Measurements from ENCODE around the gene GNPAT.
"Not testable (repeated sequence)": the region's sequence is repeated elsewhere in the genome, so short reads cannot be mapped to it uniquely, and the experiment has no call there.

GNPAT gene

DNA sequence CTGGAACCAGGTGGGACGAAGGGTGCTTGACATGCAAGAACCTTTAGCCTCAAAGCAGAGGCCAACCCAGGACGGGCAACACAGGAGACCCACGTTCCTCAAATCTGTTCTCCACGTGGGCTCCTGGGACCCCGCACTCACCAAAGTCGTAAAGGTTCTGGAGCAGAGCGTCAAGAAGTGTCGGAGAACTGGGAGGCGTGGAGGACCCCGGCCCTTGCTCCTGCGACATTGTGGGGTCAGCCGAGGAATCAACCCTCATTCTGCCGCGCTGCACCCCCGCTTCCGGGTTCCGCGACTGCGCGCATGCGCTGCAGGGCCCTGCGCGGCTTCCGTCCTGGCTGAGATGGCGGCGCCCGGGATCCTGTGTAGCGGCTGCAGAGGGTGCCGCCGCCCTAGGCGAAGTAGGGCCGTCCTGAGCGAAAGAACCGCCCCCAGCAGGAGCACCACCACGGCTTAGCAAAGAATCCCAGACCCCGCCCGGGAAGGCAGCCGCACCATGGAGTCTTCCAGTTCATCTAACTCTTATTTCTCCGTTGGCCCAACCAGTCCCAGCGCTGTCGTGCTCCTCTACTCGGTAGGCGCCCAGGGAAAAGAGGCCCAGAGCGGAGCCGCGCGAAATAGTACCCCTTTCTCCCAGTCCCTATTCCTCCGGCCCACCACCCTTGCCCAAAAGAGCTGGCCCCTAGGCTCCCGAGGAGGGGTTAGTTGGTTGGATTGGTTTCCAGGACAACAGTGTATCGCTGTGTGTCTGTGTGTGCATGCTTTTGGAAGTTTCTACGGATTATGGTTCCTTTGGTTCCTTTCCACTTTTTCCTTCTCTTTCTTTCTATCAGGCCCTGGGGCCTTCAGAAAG lies at the start of gene GNPAT:
Gene GNPAT (plus strand): TSS at position 330 of the 853 bp plus-strand sequence. CDS start 167 bp downstream, at position 497.
- DNase-seq (ENCODE audit: low read depth, low spot score) = peak; percentile 53

DNA sequence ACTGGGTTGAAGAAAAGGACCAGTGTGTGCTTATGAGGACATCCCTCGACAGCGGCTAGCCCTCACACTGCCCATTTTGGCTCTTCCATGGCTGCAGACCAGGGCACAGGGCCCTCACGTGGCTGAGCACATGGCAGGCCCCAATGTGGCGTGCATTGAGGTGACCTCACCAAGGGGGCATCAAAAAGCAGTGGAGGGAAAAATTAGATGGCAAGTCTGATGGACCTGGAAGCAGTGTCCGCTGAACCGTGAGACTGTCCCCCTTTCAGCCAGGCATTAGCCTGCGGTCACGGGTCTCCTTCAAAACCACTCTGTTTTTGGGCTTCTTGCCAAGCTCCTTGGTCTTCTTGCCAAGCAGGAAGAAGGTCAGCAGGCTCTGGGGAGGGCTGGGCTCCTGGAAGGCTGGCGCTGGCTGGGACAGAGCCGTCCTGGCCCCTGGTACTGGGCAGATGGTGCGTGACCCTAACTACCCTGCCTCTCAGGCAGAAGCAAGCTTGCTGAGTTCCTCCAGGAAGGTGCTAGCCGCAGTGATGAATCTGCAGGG lies 48.3 kb upstream of the GNPAT start:
- DNase-seq (ENCODE audit: low read depth, low spot score) = no peak

DNA sequence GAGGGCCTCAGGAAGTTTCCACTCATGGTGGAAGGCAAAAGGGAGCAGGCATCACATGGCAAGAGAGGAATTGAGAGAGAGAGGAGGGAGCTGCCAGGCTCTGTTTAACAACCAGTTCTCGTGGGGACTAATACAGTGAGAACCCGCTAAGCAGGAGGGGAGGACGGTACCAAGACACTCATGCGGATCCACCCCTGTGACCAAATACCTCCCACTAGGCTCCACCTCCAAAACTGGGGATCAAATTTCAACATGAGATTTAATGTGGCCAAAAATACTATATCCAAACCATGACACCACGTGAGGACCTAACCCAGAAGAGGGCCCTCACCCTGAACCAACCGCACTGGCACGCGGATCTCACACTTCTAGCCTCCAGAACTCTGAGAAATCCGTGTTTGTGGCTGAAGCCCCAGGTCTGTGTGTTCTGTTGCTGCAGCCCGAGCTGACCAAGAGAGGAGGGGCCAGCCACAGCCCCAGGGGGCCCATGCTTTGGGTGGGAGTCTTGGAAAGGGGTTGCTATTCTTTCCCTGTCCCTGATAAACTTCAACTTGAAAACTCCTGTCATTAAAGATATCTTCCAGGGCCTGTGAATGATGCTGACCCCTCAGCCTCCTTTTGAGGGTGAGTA lies 47.2 kb upstream of the GNPAT start:
- DNase-seq (ENCODE audit: low read depth, low spot score) = no peak

DNA sequence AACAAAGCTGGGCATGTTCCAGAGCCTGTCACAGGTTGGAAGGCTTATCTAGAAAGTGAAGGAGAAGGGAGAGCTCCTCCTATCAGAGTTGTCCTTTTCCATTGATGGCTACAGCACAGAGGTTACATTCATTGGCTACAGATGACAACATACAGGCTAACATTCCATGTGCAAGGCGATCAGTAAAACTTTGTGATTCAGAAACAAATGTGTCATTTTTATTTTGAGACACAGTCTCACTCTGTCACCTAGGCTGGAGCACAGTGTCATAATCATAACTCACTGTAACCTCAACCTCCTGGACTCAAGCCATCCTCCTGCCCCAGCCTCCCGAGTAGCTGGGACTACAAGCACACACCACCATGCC lies 46.6 kb upstream of the GNPAT start:
- no peak for DNase-seq (ENCODE audit: low read depth, low spot score)

DNA sequence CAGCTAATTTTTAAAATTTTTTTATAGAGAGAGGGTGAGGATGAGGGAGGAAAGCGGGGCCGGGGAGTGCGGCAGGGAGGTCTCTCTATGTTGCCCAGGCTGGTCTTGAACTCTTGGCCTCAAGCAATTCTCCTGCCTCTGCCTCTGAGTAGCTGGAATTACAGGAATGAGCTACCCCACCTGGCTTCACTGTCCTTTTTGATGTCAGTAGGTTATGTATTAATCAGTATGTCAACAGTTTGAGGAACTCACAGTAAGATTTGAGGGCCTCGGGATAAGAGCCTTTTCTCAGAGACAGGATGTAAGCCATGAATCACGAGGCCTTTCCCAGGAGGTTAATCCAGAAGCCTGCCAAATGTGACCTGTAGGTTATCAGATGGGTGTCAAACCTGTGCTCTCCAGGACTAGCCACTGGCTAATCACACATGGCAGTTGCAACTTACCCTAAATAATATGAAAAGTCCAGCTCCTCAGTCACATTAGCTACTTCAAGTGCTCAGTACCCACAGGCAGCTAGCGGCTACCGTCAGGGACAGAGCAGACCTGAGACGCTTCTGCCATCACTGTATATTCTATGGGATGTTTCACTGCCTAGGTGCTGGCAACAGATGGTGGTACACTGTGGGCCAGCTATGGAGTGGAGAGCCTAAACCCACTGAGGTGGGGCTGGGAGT lies 46.0 kb upstream of the GNPAT start:
- DNase-seq (ENCODE audit: low read depth, low spot score) = no peak

DNA sequence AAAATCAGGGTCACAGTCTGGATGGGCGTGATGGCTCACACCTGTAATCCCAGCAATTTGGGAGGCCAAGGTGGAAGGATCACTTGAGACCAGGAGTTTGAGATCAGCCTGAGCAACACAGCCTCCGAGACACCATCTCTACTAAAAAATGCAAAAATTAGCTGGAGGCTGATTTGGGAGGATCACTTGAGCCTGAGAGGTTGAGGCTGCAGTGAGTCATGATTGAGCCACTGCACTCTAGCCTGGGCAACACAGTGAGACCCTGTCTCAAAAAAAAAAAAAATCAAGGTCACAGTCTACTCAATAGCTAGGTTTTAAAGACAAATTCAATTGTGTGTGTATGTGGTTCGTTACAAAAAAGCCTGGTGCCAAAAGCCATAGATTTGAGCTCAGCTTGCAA lies 44.7 kb upstream of the GNPAT start:
- no peak for DNase-seq (ENCODE audit: low read depth, low spot score)

DNA sequence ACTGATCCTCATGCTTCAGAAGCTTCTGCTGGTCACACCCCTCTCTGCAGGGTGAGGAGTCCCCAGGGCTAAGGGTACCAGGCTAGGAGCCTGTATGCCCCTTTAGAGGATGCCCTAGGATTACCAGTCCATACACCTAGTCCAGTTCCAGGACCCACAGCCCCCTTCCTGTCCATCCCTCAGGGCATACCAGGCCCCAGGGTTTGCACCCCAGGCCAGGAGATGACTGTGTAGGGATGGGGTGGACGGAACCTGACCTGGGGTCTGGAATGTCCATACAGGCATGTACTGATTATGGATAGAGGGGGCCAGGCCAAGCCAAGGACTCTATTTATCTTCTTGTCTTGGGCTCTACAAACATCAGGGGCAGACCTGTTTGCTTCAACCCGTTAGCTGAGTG lies 44.3 kb upstream of the GNPAT start:
- DNase-seq (ENCODE audit: low read depth, low spot score) = no peak

DNA sequence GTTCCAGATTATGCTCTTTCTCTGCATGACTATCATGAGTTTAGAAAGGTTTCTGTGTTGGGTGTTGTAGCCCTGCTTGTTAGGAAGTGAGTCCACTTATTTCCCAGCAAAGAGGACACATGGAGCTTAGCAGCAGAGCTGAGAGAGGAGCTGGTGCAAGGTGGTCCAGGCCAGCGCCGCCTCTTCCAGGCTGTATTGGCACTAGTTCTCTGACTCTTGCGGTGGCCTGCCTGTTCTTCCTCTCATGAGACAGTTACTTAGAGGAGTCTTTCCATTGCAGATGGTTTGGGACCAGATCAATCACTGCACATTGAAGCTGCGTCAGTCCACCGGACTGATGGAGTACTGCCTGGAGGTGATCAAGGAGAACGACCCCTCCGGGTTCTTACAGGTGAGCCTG lies 41.1 kb upstream of the GNPAT start:
- DNase-seq (ENCODE audit: low read depth, low spot score) = no peak

DNA sequence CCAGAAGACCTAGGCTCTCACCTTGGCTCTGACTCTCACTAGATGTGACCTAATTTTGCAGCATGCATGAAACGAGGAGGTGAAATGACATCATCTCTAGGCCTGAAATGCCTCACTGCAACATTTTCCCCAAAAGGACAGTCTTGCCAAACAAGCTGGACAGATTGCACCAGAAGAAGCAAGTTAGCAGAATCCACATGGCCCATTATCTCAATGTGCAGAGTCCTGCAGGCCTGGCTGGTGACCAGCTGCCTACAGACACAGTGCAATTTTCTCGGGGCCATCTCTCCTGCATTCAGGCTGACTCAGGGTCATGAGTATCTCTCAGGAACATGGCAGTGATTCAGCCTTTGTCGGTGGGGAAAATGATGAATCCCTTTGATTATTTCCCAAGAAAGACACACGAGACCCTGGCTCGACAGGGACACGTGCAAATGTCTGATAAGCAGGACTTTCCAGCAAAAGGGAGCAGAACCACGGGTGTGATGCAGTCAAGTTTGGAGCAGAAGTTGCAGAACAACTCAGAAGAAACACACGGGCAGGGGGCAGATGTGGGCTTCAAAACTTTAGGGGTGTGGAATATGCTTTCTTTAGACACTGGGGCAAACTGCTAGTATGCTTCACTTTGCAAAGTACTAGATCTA lies 40.5 kb upstream of the GNPAT start:
- DNase-seq (ENCODE audit: low read depth, low spot score) = no peak

DNA sequence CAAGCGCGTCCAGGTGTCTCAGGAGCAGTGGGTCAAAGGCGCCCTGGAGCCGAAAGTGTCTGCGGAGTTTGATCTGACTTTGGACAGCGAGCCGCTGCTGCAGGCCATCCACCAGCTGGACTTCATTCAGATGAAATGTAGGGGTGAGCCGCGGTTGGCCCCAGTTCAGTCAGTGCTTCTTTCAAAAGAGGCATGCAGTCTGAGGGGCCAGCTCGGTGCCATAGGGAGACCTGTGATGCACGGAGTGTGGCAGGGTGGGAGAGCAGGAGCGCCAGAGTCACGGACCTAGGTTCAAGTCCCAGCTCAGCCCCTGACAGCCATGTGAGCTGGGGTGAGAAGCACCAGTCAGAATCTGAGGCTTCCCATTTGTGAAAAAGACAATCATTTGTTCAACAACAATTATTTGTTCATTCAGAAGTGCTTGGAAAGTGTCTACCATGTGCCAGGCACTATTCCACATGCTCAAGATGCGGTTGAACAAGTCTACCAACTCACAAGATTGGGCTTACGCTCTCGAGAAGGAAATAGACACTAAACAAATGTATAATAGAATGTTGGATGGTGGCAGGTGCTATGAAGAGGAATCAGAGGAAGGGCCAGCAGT lies 39.5 kb upstream of the GNPAT start:
- no peak for DNase-seq (ENCODE audit: low read depth, low spot score)

DNA sequence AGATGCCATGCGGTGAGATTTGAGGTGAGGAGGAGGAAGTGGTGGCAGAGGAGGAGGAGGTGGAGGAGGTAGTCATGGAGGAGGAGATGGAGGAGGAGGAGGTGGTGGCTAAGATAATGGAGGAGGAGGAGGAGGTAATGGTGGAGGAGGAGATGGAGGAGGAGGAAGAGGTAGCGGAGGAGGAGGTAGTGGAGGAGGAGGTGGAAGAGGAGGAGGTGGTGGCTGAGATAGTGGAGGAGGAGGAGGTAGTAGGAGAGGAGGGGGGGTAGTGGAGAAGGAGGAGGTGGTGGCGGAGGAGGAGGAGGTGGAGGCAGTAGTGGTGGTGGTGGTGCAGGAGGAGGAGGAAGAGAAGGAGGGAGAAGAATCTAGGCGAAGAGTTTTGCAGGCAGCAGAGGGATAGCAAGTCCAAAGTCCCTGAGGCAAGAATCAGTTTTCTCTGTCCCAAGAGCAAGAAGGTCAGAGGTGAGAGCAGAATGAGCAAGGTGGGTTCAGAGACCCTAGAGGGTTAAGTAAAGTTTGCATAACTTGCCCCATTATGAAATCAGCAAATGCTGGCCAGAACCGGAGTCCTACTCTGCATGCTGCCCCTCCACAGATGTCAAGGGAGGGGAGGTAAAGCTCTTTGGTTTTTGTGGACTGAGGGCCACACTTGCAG lies 38.9 kb upstream of the GNPAT start:
- no peak for DNase-seq (ENCODE audit: low read depth, low spot score)

DNA sequence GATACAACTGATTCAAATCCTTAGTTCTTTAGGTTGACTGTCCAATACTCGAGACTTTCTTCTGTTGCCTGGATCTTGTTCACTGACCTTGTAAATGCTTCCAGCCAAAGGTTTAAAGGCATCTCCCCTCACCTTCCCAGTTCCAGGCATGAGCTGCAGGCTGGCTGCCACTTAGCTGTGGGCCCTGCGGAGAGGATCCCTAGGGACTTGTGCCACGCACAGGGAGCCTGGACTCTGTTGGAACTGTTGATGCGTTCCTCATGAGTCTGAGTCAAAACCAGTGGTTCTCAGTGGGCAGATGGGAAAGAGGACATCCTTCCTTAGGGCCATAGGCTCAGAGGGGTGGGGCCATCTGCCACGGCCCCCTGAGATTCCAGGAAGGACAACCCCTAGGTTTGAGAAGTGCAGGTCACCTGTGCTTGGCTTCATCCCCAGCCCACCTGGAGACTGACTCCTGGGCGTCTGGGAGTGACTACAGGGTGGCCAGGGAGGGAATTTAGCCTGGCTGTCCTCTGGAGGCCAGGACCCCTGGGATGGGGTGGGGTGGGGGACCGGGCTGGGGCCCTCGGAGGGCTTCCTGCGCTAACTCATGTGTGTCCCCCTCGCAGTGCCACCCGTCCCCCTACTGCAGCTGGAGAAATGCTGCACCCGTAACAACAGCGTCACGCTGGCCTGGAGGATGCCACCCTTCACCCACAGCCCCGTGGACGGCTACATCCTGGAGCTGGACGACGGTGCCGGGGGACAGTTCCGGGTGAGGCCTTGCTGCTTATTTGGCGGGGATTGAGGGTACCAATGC lies 37.6 kb upstream of the GNPAT start:
- no peak for DNase-seq (ENCODE audit: low read depth, low spot score)

DNA sequence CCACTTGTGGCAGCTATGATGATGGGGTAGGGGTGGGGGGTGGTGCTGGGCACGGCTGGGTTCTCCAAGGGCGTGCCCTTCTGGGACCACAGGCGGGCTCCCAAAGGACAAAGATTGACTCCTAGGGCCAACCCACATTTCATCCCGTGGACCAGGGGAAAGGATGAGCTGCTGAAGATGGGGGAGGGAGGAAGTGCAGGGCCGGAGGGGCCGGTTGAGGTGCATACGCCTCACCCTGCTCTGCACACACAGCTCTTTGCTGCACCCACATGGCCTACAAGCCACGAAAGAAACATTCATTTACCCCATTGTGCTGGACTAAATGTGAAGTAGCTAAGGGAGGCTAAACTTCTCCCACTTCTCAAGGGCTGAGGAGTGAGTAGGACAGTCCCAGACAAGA lies 34.2 kb upstream of the GNPAT start:
- no peak for DNase-seq (ENCODE audit: low read depth, low spot score)

DNA sequence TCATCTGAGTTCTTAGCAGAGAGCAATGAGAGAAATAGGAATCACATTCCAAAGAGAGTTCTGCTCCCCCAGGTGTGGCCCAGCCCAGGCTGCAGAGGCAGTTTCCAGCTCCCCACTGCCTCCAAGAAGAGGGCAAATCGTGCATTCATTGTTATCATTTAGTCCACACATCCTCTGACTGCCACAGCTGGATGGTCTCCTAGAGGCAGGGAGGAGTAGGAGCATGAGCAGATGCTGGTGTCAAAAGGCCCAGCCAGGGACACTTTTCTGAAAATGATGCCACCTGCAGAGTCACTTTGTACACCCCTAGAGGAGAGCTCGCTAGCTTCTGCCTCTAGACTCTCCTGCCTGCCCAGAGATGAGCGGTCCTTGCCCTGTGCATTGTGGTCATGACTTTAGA lies 33.6 kb upstream of the GNPAT start:
- no peak for DNase-seq (ENCODE audit: low read depth, low spot score)

DNA sequence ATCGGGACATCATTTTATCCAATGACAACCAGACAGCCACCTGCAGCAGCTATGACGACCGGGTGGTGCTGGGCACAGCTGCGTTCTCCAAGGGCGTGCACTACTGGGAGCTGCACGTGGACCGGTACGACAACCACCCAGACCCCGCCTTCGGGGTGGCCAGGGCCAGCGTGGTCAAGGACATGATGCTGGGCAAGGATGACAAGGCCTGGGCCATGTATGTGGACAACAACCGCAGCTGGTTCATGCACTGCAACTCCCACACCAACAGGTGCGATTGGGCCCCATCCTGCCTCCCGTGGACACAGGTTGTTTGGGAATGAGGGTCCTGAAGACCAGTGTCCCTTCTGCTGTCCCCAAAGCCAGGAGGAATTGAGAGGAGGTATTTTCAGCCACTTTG lies 32.0 kb upstream of the GNPAT start:
- no peak for DNase-seq (ENCODE audit: low read depth, low spot score)

DNA sequence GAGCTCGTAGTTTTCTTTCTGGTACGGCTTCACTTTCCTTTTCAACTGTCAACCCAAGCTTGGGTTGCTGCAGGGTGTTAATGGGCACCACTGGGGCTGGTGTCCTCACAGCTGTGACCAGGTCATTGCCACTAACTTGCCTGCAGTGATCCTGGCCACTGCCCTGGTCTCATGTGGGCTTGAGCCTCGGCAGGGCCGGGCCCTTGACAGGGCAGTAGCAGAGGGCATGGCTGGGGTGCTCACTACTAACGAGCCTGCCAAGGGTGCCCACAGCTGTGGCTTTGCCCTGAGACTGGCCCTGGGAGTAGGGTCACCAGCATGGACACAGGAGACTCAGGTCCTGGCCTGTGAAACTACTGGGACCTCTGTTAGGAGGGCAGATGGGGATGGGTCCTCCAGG lies 31.5 kb upstream of the GNPAT start:
- no peak for DNase-seq (ENCODE audit: low read depth, low spot score)

DNA sequence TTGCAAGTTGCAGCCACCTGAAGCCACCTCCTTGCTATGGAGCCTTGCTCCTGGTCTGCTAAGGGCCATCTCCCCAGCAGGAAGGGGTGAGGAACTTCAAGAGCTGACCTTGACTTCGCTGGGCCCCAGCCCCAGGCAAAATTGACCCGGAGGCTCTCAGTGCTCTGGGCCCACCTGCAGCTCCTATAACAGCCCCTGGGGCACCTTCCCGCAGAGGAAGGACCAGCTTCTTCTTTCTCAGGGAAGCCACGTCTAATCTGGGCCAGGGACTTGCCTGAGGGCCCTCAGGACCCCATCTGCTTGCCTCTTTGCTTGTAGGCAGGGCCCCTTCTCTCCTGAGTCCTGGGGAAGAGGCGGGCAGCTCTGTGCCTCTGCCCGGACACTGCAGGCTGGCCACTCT lies 30.9 kb upstream of the GNPAT start:
- no peak for DNase-seq (ENCODE audit: low read depth, low spot score)

DNA sequence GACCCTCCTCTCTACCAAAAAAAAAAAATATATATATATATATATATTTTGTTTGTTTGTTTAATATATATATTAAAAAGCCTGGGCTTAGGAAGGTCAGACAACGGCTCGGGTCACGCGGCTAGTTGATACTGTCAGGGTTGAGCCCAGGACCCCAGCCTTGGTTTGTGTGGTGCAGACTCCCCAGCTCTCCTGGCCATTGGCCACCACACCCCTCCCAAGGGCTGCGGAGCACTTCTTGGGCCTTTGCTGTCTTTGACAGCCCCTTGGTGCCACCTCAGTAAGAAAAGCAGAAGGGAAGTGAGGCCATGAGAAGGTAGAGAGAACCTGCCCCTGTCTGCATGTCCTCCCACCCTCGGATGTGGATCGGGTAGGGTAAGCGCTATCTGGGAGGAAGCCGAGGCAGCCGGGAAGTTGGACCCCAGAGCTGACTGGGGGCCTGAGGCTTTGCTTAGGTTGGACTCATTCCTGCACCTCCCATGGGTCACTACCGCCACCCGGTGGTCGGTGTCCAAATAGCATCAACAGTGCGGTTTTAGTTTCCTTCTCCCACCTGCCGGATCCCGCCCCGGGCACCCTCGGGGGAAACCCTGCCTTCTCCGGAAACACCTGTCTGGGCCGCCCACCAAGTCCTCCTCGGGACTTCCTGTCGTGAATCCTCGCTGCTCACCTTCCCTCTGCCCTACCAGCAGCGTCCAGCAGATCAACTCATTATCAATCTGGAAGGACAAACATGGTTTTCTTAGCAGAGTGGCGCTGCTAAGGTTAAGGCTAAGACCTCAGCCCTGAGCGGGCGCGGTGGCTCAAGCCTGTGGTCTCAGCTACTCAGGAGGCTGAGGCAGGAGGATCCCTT lies 29.8 kb upstream of the GNPAT start:
- DNase-seq (ENCODE audit: low read depth, low spot score) = peak; percentile 8

DNA sequence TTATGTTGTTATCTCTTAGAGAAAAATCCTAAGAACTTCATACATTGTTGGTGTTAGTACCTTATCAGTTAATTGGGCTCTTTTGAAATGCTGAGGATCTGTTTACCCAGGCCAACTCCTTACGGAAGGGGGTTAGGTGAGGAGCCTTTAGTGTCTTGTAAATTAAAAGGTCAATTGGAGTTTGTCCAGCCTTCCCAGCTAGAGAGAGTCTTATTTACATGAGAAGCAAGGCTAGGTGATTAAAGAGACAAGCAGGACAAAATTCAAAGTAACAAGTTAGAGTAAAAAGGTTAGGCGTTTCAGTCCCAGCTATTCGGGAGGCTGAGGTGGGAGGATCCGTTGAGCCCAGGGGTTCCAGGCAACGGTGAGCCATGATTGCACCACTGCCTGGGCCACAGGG lies 28.7 kb upstream of the GNPAT start:
- not testable (repeated sequence) for DNase-seq (ENCODE audit: low read depth, low spot score)

Data from brain pericyte (primary cell).